KG1 (cell line): ENCODE results near the gene RBX1.
"Not testable (repeated sequence)": the region's sequence is repeated elsewhere in the genome, so short reads cannot be mapped to it uniquely, and the experiment has no call there.

Experiments used
- DNase-seq: peaks from one replicate; lab custom pipeline; 2025; lab: John Stamatoyannopoulos, UW

Gene RBX1

DNA sequence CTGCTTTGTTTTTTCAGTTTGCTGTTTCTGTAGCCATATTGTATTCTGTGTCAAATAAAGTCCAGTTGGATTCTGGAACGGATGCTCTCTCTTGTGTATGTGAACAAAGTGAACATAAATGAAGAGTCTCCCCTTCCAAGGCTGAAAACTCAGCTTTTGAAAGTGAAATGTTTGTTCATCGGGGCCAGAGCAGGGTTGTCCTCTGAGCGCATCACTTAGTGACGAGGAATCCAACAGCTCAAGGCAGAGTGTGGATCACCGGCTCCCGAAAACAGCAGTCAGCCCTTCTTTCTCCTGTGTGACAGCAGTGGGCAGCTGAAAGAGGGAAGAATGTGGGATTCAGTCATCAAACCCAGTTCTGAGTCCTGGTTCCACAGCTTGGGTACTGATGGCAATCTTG lies 21.4 kb downstream of the RBX1 start:
- DNase-seq, result no peak

DNA sequence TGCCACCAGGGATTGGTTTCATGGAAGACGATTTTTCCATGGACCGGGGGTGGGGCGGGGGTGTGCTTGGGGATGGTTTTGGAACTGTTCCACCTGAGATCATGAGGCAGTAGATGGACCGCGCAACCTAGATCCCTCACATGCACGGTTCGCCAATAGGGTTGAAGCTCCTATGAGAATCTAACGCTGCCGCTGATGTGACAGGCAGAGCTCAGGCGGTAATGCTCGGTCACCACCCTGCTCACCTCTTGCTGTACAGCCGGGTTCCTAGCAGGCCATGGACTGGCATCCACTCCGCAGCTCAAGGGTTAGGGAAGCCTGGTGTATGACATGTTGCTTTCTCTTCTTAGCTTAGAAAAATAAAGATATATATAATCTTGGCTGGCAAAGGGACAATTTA lies 22.0 kb downstream of the RBX1 start:
- no peak for DNase-seq

DNA sequence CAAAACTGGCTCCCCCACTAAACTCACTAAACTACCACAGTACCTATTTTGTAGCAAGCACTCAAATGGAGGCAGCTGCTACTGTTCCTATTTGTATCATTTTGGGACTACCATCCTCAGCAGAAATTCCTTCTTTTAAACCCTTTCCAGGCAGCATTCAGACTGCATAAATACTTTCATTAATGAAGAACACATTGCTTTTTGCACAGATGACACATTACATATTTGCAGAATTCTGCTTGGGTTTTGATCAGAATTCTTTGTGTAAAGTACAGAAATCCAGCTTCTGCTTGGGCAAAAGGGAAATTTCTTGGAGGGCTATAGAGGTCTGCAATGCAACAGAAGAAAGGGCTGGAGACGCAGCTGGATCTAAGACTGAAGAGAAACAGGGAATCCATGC lies 24.2 kb downstream of the RBX1 start:
- no peak for DNase-seq

DNA sequence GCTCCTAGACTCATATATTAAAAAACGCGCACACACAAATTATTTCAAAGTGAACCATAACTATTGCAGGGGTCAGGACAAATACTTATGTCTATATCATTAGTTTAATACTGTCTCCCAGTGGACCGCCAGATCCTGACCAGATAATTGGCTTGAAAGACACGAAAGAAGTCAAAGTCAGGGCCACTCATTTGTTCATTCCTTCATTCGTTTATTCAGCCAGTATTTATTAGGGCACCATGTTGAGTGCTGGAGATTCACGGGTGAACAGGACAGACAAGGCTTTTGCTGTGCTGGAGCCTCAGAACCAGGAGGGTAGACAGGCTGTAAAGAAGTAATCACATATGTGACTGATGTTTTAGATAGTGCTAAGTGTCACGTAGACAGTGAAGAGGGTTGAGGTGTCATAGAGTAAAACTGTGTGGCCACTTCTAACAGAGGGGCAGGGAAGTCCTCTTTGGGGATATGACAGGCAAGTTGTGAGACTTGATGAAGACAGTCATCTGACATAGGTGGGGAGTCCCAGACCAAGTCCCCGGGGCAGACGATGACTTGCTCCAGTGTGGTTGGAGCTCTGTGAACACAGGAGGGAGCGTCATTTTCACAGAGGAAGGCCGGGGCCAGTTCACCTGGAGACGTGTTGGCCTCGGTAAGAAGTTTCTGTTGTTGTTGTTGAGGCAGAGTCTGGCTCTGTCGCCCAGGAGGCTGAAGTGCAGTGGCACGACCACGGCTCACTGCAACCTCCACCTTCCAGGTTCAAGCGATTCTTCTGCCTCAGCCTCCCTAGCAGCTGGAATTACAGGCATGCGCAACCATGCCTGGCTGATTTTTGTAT lies 25.9 kb downstream of the RBX1 start:
- DNase-seq, result no peak

DNA sequence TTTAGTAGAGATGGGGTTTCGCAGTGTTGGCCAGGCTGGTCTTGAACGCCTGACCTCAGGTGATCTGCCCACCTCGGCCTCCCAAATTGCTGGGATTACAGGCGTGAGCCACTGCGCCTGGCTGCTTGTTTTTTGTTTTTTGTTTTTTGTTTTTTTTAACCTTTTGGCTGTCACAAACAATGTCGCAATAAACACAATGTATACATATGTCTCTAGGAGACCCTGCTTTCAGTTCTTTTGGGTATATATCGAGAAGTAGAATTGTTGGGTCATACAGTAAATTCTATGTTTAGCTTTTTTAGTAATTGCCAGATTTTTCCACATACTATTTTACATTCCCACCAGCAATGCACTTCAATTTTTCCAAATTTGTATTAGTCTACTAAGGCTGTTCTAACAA lies 28.0 kb downstream of the RBX1 start:
- DNase-seq, result no peak

DNA sequence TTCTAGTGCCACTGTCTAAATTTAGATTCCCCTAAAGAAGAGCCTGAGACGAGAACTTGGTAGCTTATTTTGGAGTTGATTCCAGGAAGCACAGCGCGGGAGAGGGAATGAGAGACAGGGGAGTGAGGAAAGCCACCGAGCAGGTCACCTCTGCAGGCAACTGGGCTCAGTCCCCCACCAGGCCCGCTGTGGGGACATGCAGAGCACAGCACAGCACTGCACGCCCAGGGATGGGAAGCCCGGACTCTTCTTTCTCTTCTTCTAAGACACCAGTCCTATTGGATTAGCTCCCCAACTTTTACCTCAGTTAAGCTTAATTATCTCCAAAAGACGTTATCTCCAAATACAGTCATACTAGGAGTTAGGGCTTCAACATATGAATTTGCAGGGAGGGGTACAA lies 28.7 kb downstream of the RBX1 start:
- DNase-seq, result no peak

DNA sequence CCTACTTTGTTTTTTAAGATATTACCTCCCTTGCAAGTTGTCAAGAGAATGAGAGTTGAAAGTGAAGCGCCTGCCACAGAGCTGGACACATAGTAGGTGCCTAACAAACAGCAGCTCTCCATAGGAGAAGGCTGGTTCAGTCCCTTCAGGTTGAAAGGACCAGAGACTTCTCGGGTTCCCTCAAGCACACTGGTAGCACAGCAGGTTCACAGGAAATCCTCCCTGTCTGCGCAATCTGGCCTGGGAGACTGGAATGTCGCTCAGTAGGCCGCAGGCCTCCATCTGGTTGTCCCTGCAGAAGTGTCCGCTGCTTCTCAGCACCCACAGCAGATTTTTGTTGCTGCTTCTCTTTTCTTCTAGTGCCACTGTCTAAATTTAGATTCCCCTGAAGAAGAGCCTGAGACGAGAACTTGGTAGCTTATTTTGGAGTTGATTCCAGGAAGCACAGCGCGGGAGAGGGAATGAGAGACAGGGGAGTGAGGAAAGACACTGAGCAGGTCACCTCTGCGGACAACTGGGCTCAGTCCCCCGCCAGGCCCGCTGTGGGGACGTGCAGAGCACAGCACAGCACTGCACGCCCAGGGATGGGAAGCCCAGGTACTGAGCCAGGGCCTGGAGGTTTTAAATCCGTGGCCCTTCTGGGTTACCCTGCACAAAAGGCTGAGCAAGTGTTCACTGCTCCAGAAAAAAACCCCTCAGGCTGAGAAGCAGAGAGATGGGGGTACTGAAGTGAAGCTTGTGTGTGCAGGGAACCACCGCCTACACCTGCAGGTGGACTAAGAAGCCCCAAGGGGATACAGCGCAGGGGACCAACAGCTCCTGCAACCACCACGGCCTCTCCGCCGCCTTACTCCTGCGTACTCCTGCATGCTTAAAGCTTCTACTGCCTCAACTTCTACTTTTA lies 31.6 kb downstream of the RBX1 start:
- DNase-seq, result no peak

DNA sequence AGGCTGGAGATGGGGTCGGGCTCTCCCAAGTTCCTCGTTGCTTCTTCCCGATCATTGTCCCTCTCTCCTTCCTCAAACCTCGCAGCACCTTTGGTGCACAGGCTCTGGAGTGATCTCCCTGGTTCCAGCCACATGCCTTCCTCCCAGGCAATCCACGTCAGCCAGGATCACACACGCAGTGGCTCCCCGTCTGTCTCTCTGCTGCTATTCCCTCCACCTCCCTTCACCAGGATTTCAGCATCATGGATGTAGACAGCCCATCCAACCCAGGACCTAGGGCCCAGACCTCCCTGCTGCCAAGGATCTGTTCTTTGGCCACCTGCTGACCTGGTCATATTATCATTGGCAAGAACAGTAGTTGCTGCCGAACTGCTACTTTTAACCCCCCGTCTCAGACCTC lies 40.1 kb downstream of the RBX1 start:
- DNase-seq, result no peak

DNA sequence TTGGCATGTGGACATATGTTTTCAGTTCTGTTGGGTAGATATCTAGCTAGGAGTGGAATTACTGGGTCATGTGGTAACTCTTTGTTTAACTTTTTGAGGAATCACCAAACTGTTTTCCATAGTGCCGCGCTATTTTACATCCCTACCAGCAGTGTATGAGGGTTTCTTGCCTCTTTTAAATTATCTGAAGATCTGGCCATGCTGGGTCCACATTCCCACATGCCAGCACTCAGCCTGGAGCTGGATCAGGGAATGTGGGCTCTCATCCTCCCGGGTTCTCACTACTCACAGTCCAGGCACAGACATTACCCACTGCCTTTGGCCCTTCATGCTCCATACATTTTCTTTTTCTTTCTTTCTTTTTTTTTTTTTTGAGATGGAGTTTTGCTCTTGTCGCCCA lies 44.6 kb downstream of the RBX1 start:
- DNase-seq, result no peak

DNA sequence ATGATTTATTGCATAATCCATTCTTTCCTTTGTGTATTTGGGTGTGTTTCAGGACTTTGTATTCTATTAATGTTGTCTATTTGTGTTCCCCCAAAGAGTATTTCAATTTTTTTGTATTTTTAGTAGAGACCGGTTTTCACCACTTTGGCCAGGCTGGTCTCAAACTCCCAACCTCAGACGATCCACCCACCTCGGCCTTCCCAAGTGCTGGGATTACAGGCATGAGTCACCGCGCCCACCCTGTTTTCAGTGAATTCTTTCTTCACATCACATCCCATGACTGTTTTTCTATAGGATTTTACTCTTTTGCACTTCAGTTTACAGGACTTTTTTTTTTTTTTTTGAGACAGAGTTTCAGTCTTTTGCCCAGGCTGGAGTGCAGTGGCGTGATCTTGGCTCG lies 46.3 kb downstream of the RBX1 start:
- no peak for DNase-seq

DNA sequence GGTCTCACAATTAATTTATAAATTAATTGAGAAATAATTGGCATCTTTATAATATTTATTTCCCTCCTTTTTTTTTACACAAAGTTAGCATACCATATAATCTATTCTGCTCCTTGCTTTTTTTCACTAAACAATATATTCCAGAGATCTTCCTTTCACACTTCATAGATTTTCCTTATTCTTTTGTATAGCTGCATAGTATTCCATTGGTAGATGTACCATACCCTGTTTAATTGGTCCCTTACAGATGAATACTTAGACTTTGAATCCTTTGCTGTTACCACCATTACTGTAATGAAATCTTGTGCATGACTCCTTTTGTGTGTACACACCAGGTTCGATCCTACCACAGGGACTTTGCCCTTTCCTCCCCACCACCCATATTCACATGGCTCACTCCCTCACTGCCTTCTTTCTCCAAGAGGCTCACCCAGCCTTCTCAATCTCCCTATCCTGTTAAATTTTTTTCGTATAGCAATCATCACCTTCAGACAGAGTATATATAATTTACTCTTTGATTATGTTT lies 48.9 kb downstream of the RBX1 start:
- no peak for DNase-seq

DNA sequence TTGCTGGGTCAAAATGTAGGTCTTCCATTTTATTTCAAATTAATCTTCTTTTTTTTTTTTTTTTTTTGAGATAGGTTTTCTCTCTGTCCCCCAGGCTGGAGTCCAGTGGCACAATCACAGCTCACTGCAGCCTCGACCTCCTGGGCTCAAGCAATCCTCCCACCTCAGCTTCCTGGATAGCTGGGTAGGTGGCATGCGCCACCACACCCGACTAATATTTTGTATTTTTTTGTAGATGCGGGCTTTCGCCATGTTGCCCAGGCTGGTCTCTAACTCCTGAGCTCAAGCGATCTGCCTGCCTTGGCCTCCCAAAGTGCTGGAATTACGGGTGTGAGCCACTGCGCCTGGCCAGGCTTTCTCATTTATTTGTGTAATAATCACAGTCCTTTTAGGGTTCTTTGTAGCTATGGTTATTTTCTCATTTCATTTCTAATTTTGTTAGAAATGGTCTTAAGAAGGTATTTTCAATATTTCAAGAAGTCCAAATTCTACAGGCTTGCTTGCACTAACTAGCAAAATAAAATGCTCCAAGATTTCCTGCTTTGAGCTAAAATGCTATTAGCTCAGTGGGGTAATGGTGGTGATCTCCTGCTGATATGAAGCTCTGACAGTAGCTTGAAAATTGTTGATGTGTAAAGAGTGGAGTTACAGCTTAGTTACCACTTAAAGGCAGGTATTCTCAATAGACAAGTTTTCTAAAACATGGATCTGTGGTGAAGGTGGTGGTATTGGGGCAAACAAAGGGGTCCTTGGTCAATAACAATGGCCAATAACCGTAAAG lies 50.0 kb downstream of the RBX1 start:
- no peak for DNase-seq

DNA sequence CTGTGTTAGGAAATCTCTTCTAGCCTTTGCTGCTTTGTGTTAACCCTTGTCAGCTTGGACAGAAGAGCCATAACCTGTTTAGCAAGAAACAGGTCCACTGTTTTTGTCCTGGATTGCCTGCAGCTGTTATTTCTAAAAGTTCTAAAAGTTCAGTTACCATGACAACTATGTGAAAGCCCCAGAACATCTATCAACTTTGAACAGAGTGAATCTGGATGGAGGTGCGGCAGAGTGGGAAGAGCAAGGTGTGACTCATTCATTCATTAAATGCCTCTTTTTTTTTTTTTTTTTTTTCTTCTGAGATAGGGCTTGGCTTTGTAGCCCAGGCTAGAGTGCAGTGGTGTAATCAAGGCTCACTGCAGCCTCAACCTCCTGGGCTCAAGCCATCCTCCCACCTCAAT lies 50.5 kb downstream of the RBX1 start:
- no peak for DNase-seq

DNA sequence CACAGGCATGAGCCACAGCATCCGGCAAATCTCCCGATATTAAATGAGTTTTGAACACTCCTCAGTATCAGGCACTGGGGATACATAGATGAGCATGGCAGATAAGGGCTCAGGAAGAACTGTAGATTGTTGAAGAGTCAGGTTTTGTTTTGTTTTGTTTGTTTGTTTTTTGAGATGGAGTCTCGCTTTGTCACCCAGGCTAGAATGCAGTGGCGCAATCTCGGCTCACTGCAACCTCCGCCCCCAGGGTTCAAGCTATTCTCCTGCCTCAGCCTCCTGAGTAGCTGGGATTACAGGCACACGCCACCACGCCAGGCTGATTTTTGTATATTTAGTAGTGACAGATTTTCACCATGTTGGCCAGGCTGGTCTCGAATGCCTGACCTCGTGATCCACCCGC lies 51.2 kb downstream of the RBX1 start:
- not testable (repeated sequence) for DNase-seq

DNA sequence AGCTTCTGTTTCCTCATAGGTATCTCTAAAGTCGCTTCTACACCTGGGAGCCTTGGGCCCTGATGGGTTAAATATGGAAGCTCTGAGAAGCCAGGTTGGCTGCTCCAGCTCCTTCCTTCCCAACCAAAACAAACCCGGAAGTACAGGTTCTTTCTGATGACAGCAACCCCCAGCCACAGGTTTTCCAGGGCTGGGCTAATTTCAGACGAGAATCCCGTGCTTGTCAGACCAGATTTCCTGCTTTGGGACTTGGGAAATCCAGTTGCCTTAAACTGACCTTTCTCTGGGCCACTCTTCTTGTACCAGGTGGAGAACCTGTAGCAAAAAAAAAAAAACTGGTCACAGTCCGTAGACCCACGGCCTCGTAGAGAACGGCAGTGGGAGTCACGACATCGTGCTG lies 51.9 kb downstream of the RBX1 start:
- DNase-seq, result no peak

DNA sequence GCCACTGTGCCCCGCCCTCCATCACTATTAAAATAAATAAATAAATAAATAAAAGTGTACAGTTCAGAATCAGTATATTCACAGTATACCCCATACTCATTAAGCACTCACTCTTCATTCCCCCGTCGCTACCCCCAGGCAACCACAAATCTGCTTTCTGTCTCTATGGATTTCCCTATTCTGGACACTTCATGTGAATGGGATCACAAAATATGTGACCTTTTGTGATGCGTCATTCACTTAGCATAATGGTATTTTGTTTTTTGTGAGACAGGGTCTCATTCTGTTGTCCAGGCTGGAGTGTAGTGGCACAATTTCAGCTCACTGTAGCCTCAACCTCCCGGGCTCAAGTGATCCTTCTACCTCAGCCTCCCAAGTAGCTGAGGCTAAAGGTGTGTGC lies 52.8 kb downstream of the RBX1 start:
- no peak for DNase-seq

DNA sequence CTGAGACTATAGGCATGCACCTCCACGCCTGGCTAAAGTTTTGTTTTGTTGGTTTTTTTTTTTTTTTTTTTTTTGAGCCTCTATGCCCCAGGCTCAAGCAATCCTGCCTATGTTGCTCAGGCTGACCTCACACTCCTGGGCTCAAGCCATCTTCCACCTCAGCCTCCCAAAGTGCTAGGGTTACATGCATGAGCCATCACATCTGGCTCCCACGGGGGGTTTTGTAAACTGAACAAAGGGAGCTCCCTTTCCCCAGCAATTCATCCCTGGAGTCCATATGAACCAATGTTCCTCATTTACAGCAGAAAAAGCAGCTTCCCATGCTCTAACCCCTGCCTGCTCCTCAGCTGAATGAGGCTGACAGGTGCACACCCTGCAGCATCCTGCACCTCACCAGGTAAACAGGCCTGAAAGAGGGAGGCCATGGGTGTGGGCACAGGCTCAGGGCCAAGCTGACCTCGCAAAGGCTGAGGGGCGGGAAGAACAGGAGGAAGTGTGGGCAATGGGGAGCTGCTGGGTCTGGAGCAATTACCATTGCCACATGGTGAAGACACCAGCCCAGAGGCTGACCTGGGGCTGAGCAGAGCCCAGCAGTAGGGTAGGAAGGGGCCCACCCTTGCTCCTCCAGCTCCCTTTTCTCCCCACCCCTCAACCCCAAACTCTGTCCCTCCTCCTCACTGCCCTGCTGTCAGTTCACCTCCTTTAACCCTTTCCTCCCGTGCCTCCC lies 58.2 kb downstream of the RBX1 start:
- no peak for DNase-seq

DNA sequence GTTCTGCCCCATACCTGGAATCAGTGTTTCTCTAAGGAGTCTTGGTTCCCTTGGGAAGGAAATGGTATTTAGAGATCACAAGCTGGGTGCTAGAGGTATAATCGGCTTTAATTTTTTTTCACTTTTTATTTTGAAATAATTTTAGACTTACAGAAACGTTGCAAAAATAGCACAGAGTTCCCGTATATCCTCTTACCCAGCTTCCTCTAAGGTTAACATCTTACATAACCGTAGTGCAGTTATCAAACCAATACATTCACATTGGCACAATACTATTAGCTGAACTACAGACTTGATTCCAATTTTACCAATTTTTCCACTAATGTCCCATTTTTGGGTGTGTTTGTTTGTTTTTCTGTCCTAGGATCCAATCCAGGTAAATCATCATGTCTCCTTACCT lies 63.8 kb downstream of the RBX1 start:
- no peak for DNase-seq

DNA sequence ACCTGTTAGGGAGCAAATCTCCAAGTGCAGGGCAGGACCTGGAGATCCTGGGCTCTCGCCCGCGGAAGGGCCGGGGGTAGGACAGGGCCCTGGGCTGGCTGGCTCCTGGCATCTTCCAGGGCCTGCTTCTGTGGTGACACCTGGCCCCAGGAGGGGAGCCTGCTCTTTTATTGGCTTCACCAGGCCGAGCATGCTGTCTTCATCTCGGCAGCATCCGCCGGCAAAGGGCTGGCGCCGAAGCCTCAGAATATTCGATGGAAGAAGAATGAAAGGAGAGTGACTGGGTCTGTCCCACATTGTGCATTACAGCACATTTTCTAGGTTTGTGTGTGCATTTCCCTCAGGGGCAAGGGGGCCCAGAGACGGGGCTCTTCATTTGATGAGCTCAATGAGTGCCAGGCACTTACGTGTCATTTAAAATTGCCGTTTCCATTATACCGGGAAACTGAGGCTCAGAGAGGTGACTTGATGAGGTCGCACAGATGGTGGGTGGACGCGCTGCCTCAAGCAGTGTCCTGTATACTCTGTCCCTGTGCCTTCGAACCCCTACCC lies 70.0 kb downstream of the RBX1 start:
- no peak for DNase-seq

DNA sequence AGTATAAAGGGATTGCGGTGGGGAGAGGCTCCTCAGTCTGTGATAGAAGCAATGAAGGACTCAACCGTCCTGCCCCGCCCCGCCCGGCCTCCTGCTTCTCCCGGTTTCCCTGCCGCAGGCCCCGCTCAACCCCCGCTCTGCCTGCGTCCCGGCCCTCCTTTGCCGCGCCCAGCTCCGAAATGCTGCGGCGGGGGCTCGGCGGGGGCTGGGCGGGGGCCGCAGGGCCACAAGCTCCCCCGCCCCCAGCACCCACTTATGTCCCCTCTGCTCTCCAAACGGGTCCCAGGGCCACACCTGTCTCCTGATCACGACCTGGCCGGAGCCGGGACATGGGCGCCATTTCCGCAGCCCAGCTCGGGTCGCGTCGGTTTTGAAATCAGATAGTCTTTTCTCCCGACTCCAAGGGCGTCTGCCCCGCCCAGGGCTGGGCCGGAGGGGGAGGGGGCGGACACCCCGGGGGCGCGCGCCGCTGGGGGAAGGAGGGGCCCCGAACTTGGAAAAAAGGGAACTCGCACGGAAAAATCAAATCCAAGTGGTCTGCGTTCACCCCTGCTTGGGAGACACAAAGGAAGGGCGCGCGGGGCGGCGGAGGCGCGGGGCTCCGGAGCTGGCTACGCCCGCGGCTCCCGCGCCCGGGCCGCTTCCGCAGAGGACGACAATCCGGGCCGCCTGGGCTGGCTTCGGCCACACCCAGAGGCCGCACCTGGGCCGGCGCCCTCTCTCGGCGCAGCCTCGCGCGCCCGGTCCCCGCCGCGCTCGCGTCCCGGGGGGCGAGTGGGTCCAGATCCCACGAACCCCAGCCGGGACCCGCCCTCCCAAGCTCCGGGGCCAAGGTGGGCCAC lies 70.7 kb downstream of the RBX1 start:
- no peak for DNase-seq
